Measurements from ENCODE around the gene RALGDS.
A peak's percentile ranks its signal among the peaks of the same experiment; 100 is the strongest.
"Not testable (repeated sequence)": the region's sequence is repeated elsewhere in the genome, so short reads cannot be mapped to it uniquely, and the experiment has no call there.

Gene RALGDS
- long read RNA-seq, partial matches to known transcripts: 3 of 9 reads
- long read RNA-seq, other reads (novel, unspliced or antisense): 4 of 9 reads

GRCh38 chr9:133121198-133121914 is at the start of gene RALGDS:
Gene RALGDS, minus strand, starts transcription at chr9:133121240. Its CDS starts 86 bp downstream, at chr9:133121154.
- H3K27me3 ChIP-seq (ENCODE audit: insufficient read depth, poor library complexity, severe bottlenecking): no peaks in the 10 kb centered on the region

GRCh38 chr9:133170716-133171115 is 49.7 kb upstream of the RALGDS start:
- DNase-seq (ENCODE audit: low read depth in 1 of 2, low spot score in 1 of 2): no peak
- H3K27ac ChIP-seq (replicated peaks): no peak overlapping the region
- no peaks in the 10 kb centered on the region for H3K27me3 ChIP-seq (ENCODE audit: insufficient read depth, poor library complexity, severe bottlenecking)
- no peak for TF ChIP-seq SPI1 (IDR thresholded peaks at IDR 0.05; ENCODE audit: borderline replicate concordance, low read depth)
- no peak for TF ChIP-seq CTCF (IDR thresholded peaks at IDR 0.05; ENCODE audit: insufficient read depth, low read length)
- no peak for TF ChIP-seq REST (IDR thresholded peaks at IDR 0.05; ENCODE audit: insufficient replicate concordance, low read depth)
- no peak for TF ChIP-seq POLR2AphosphoS5 (IDR thresholded peaks at IDR 0.05; ENCODE audit: low read depth)
- no peak for TF ChIP-seq GABPA (IDR thresholded peaks at IDR 0.05; ENCODE audit: low read depth)
- H3K4me3 ChIP-seq (replicated peaks; ENCODE audit: insufficient read depth, low read length): no peak overlapping the region

More at GRCh38 chr9:133121198-133121914, at the start of gene RALGDS:
- DNase-seq (ENCODE audit: low read depth in 1 of 2, low spot score in 1 of 2): peak; percentile 96 to 99
- TF ChIP-seq SPI1 (IDR thresholded peaks at IDR 0.05; ENCODE audit: borderline replicate concordance, low read depth) (peak; percentile 97), CTCF (IDR thresholded peaks at IDR 0.05; ENCODE audit: insufficient read depth, low read length) (no peak), REST (IDR thresholded peaks at IDR 0.05; ENCODE audit: insufficient replicate concordance, low read depth) (no peak), GABPA (IDR thresholded peaks at IDR 0.05; ENCODE audit: low read depth) (peak; percentile 54), POLR2AphosphoS5 (IDR thresholded peaks at IDR 0.05; ENCODE audit: low read depth) (peak; percentile 95)
- Histone ChIP-seq H3K4me3 (replicated peaks; ENCODE audit: insufficient read depth, low read length) (peak within 1 kb of the TSS; percentile 62), H3K27ac (replicated peaks) (peak within 1 kb of the TSS; percentile 67)

- not testable (repeated sequence) for H3K27ac ChIP-seq (replicated peaks); DNase-seq (ENCODE audit: low read depth in 1 of 2, low spot score in 1 of 2); H3K27me3 ChIP-seq (ENCODE audit: insufficient read depth, poor library complexity, severe bottlenecking); H3K4me3 ChIP-seq (replicated peaks; ENCODE audit: insufficient read depth, low read length)
Observed at GRCh38 chr9:133169687-133170086, 48.6 kb upstream of the RALGDS start.

GRCh38 chr9:133169102-133169501 is 48.1 kb upstream of the RALGDS start:
- DNase-seq (ENCODE audit: low read depth in 1 of 2, low spot score in 1 of 2): no peak
- no peak overlapping the region for H3K4me3 ChIP-seq (replicated peaks; ENCODE audit: insufficient read depth, low read length)
- H3K27ac ChIP-seq (replicated peaks): no peak overlapping the region
- TF ChIP-seq GABPA (IDR thresholded peaks at IDR 0.05; ENCODE audit: low read depth): no peak
- no peak for TF ChIP-seq CTCF (IDR thresholded peaks at IDR 0.05; ENCODE audit: insufficient read depth, low read length)
- TF ChIP-seq SPI1 (IDR thresholded peaks at IDR 0.05; ENCODE audit: borderline replicate concordance, low read depth): no peak
- H3K27me3 ChIP-seq (ENCODE audit: insufficient read depth, poor library complexity, severe bottlenecking): no peaks in the 10 kb centered on the region
